ENCODE measurements around the gene TRIM33.
"Not testable (repeated sequence)": the region's sequence is repeated elsewhere in the genome, so short reads cannot be mapped to it uniquely, and the experiment has no call there.

DNA sequence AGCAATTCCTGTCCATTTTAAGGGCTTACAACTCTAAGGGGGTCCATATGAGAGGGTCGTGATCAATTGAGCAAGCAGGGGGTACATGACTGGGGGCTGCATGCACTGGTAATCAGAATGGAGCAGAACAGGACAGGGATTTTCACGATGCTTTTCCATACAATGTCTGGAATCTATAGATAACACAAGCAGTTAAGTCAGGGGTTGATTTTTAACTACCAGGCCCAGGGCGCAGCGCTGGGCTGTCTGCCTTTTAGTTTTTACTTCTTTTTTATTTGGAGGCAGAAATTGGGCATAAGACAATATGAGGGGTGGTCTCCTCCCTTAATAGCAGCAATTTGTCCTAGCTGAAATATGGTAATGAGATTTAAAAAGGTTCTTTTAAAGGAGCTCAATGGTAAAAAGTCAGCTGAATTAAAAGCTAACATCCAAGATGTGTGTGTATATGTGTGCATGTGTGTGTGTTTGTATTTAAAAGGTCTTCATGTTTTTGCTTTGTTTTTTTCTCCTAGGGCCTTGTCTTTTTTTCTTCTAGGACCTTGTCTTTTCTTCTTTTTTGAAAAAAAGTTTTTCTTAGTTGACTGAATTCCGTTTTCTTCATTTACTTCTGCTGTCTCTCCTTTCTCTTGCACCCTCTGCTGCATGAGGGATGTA is 141.6 kb downstream of the TRIM33 start:
- not testable (repeated sequence) for TF ChIP-seq EZH2 (IDR thresholded peaks at IDR 0.05; ENCODE audit: borderline replicate concordance)
- TF ChIP-seq, protein P1, sequence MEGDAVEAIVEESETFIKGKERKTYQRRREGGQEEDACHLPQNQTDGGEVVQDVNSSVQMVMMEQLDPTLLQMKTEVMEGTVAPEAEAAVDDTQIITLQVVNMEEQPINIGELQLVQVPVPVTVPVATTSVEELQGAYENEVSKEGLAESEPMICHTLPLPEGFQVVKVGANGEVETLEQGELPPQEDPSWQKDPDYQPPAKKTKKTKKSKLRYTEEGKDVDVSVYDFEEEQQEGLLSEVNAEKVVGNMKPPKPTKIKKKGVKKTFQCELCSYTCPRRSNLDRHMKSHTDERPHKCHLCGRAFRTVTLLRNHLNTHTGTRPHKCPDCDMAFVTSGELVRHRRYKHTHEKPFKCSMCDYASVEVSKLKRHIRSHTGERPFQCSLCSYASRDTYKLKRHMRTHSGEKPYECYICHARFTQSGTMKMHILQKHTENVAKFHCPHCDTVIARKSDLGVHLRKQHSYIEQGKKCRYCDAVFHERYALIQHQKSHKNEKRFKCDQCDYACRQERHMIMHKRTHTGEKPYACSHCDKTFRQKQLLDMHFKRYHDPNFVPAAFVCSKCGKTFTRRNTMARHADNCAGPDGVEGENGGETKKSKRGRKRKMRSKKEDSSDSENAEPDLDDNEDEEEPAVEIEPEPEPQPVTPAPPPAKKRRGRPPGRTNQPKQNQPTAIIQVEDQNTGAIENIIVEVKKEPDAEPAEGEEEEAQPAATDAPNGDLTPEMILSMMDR (IDR thresholded peaks at IDR 0.05; ENCODE audit: poor library complexity) = not testable (repeated sequence)
